Activated T-cell treated with anti-CD3 and anti-CD28 coated beads, Interleukin-2, amount 50 U/mL, for 4 hours (primary cell): ENCODE measurements around the gene ZNF273. TPM values are rescaled to one million over a fixed set of nuclear protein-coding genes. Genes with fewer than 3 reads are reported as not detected.

Experiments used
- total RNA-seq, 3 donors: library from RNA; stranded (reverse); gene quantifications; one replicate each; pipeline ENCODE4 v1.2.1, GENCODE V29; 2021

Gene ZNF273
- total RNA-seq, 3 donors from 2014 or later, result 5.1 to 6.4 (median 6.2) TPM

Other genes with a start within 250 kb of the ZNF273 start
- 10 to 100 TPM; 10.2 to 12.9 (median 10.5) TPM for gene ZNF107, start 237.1 kb upstream of the ZNF273 start, total RNA-seq
- gene ZNF138, start 108.8 kb upstream of the ZNF273 start, total RNA-seq, result 1 to 10 TPM; 7.3 to 8.4 (median 7.3) TPM
- gene ZNF117, start 87.8 kb downstream of the ZNF273 start, total RNA-seq, result 1 to 10 TPM in 2 of 3 donors, under 1 TPM in 1; 0.82 to 1.8 (median 1.7) TPM
- 1 to 10 TPM; 4.6 to 5.5 (median 4.8) TPM for gene ERV3-1, start 103.4 kb downstream of the ZNF273 start, total RNA-seq